Fibroblast of pulmonary artery (primary cell): ENCODE data around the gene LIX1.
"Not testable (repeated sequence)": the region's sequence is repeated elsewhere in the genome, so short reads cannot be mapped to it uniquely, and the experiment has no call there.

ENCODE experiments used
- DNase-seq: peaks from one replicate; pipeline ENCODE4 v3.0.0-alpha.2; 2010; ENCODE audit warnings: low read depth
- H3K4me3 ChIP-seq: replicated peaks from 2 replicates; pipeline ENCODE4 v1.5.1; 2011; ENCODE audit warnings: low read depth, mild to moderate bottlenecking, control low read depth, low read length, moderate library complexity
- TF ChIP-seq, protein P1 (sequence below): IDR thresholded peaks from 2 replicates; pipeline ENCODE4 v1.5.1; 2011; ENCODE audit warnings: mild to moderate bottlenecking, control low read depth, low read length, inconsistent platforms; ENCODE audit errors: missing control alignments

The LIX1 gene

GRCh38 chr5:97085459-97086181 is 56.8 kb downstream of the LIX1 start:
- TF ChIP-seq, protein P1, sequence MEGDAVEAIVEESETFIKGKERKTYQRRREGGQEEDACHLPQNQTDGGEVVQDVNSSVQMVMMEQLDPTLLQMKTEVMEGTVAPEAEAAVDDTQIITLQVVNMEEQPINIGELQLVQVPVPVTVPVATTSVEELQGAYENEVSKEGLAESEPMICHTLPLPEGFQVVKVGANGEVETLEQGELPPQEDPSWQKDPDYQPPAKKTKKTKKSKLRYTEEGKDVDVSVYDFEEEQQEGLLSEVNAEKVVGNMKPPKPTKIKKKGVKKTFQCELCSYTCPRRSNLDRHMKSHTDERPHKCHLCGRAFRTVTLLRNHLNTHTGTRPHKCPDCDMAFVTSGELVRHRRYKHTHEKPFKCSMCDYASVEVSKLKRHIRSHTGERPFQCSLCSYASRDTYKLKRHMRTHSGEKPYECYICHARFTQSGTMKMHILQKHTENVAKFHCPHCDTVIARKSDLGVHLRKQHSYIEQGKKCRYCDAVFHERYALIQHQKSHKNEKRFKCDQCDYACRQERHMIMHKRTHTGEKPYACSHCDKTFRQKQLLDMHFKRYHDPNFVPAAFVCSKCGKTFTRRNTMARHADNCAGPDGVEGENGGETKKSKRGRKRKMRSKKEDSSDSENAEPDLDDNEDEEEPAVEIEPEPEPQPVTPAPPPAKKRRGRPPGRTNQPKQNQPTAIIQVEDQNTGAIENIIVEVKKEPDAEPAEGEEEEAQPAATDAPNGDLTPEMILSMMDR: no peak
- H3K4me3 ChIP-seq: no peak overlapping the region
- DNase-seq: no peak

DNA sequence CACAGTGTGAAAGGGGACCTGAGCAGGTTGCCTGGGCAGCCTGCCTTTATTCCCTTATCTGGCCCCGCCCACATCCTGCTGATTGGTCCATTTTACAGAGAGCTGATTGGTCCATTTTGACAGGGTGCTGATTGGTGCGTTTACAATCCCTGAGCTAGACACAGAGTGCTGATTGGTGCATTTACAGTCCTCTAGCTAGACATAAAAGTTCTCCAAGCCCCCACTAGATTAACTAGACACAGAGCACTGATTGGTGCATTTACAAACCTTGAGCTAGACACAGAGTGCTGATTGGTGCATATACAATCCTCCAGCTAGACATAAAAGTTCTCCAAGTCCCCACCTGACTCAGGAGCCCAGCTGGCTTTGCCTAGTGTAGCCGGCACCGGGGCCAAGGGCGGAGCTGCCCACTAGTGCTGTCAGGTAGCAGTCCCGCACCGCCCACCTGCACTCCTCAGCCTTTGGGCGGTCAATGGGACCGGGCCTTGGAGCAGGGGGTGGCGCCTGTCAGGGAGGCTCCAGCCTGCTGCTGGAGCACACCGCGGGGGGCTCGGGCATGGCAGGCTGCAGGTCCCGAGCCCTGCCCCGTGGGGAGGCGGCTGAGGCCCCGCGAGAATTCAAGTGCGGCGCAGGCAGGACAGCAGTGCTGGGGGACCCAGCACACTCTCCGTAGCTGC is 57.5 kb downstream of the LIX1 start:
- not testable (repeated sequence) for H3K4me3 ChIP-seq, DNase-seq

DNA sequence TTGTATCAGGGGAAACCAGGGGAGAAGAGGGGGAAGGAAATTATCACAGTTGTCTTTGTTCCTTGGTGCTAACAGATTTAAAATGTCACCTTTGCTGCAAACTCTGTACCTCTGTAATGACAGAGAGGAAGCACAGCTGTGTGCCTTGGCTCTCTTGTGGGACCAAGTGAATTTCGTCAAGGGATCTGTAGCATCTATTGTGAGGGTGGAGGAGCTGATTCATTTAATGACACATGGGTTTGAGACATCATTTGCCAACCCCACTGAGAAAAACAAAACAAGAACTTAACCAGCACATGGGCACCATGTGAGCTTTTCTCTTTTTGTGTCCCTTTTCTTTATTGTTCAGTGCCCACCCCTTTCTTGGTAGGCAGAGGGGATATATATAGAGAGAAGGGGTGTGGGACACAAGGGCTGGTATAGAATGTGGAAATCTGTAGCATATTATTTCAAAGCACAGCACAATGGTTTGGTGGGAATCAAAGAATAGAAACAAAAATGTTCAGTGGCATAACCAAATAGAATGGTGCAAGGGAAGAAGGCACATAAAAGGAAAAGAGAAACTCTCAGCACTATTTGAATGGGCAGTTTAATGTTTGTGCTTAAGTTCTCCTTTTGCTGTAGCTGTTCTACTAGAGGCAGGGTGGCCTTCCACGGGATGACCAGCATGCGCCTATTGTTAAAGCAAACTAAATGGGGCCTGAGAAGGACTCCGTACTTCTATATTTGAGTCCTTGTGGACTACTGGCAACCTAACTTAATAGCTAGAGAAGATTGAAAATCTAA is 63.3 kb downstream of the LIX1 start:
- DNase-seq: no peak
- TF ChIP-seq, protein P1: no peak
- no peak overlapping the region for H3K4me3 ChIP-seq

DNA sequence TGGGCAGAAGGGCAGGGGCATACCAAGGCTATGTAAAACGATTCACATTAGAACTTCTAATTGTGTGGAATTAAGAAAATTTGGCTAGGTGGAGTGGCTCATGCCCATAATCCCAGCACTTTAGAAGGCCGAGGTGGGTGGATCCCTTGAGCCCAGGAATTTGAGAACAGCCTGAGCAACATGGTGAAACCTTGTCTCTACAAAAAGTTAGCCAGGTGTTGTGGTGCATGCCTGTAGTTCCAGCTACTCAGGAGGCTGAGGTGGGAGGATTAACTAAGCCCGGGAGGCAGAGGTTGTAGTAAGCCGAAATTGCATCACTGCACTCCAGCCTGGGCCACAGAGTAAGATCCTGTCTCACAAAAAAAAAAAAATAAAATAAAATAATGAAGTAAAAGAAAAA is 65.2 kb downstream of the LIX1 start:
- H3K4me3 ChIP-seq: no peak overlapping the region
- no peak for DNase-seq
- TF ChIP-seq, protein P1: no peak

DNA sequence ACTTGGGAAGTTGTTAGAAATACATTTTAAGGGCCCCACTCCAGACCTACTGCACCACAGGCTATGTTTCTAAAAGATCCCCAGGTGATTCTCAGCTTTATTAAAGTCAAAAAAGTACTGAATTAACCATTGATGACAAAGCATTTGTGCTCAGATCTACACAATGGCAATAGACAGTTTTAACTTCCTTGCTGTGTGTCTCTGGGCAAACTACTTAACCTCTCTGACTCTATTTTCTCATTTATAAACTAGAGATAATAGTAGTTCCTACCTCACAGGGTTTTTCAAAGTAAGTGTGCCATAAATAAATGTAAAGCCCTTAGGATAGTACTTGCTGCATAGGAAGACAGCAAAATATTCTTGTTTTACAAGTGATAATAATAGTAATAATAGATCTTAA is 66.3 kb downstream of the LIX1 start:
- TF ChIP-seq, protein P1: no peak
- H3K4me3 ChIP-seq: no peak overlapping the region
- DNase-seq: no peak

GRCh38 chr5:97075649-97076048 is 66.8 kb downstream of the LIX1 start:
- no peak for DNase-seq
- TF ChIP-seq, protein P1: no peak
- H3K4me3 ChIP-seq: no peak overlapping the region

DNA sequence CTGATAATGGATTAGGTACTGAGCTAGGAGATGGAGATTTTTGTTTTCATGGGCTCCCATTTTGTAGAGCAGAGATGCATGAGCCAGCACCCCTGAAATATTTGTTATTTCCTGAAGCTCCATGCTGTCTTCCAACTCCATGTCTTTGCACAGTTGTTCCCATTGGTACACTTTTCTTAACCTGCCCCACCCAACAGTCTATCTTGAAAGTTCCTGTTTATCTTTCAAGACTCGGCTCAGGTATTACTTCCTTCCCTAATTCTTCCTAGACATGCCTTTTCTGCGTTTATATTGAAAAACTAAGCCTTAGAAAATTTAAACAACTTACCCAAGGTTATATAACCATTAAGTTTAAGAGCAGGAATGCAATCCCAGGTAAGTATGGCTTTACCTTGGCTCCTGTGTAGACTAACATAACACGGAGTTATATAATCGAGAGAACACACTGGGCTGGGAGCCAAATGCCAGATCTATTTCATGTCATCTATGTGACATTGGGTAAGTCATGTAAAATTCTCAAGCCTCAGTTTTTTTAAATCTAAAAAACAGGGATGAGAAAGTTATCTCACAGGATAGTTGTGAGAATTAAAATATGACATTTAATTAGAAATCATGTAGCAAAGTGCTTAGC is 67.4 kb downstream of the LIX1 start:
- DNase-seq: no peak
- no peak overlapping the region for H3K4me3 ChIP-seq
- TF ChIP-seq, protein P1: no peak
